ENCODE measurements around the gene TBC1D3I.
"Not testable (repeated sequence)": the region's sequence is repeated elsewhere in the genome, so short reads cannot be mapped to it uniquely, and the experiment has no call there.

- not testable (repeated sequence) for TF ChIP-seq POLR2A (IDR thresholded peaks at IDR 0.05)
- TF ChIP-seq, protein P1, sequence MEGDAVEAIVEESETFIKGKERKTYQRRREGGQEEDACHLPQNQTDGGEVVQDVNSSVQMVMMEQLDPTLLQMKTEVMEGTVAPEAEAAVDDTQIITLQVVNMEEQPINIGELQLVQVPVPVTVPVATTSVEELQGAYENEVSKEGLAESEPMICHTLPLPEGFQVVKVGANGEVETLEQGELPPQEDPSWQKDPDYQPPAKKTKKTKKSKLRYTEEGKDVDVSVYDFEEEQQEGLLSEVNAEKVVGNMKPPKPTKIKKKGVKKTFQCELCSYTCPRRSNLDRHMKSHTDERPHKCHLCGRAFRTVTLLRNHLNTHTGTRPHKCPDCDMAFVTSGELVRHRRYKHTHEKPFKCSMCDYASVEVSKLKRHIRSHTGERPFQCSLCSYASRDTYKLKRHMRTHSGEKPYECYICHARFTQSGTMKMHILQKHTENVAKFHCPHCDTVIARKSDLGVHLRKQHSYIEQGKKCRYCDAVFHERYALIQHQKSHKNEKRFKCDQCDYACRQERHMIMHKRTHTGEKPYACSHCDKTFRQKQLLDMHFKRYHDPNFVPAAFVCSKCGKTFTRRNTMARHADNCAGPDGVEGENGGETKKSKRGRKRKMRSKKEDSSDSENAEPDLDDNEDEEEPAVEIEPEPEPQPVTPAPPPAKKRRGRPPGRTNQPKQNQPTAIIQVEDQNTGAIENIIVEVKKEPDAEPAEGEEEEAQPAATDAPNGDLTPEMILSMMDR (IDR thresholded peaks at IDR 0.05): not testable (repeated sequence)
Measured at GRCh38 chr17:36215406-36216308, 48.7 kb downstream of the TBC1D3I start.
